HL-60/S4 treated with retinoic acid at 250 ng/mL for 4 days and 3 days (cell line): ENCODE data around the gene PTPRM.

Experiments used
- in situ Hi-C: fragments of 300-500 bp; cut with MboI; formaldehyde crosslinking; loops from 2 replicates; pipeline ENCODE4 v1.7.0; 2022; ENCODE audit warnings: low sequenced_read_pairs

PTPRM gene

GRCh38 chr18:7749510-7749981 is 182.4 kb downstream of the PTPRM start:
- in situ Hi-C loops, result no loop called here

- in situ Hi-C loops, result no loop called here
These were observed 183.1 kb downstream of the PTPRM start for GRCh38 chr18:7750095-7750663.

GRCh38 chr18:7750966-7751365 is 183.8 kb downstream of the PTPRM start:
- in situ Hi-C loops, result no loop called here

GRCh38 chr18:7754258-7754657 is 187.1 kb downstream of the PTPRM start:
- in situ Hi-C loops, result no loop called here

- in situ Hi-C loops, result no loop called here
These were observed 187.6 kb downstream of the PTPRM start for GRCh38 chr18:7754725-7755181.

GRCh38 chr18:7755753-7756475 is 188.8 kb downstream of the PTPRM start:
- in situ Hi-C loops, result no loop called here

- in situ Hi-C loops, result no loop called here
These were observed 190.1 kb downstream of the PTPRM start for GRCh38 chr18:7757175-7757574.

- in situ Hi-C loops, result no loop called here
These were observed 191.6 kb downstream of the PTPRM start for GRCh38 chr18:7758764-7759163.

GRCh38 chr18:7760967-7761948 is 194.1 kb downstream of the PTPRM start:
- in situ Hi-C loops, result no loop called here

GRCh38 chr18:7764405-7764804 is 197.3 kb downstream of the PTPRM start:
- in situ Hi-C loops, result no loop called here

- in situ Hi-C loops, result no loop called here
These were observed 199.2 kb downstream of the PTPRM start for GRCh38 chr18:7766346-7766745.

- in situ Hi-C loops, result no loop called here
These were observed 199.7 kb downstream of the PTPRM start for GRCh38 chr18:7766817-7767216.

GRCh38 chr18:7770908-7771307 is 203.8 kb downstream of the PTPRM start:
- in situ Hi-C loops, result no loop called here

- in situ Hi-C loops, result no loop called here
These were observed 205.4 kb downstream of the PTPRM start for GRCh38 chr18:7772510-7772888.

- in situ Hi-C loops, result no loop called here
These were observed 205.8 kb downstream of the PTPRM start for GRCh38 chr18:7772951-7773350.

- in situ Hi-C loops, result no loop called here
These were observed 208.0 kb downstream of the PTPRM start for GRCh38 chr18:7775128-7775527.

- in situ Hi-C loops, result no loop called here
These were observed 208.7 kb downstream of the PTPRM start for GRCh38 chr18:7775843-7776242.

- in situ Hi-C loops, result no loop called here
These were observed 211.1 kb downstream of the PTPRM start for GRCh38 chr18:7778181-7778580.

- in situ Hi-C loops, result no loop called here
These were observed 212.1 kb downstream of the PTPRM start for GRCh38 chr18:7779211-7779610.

- in situ Hi-C loops, result no loop called here
These were observed 217.1 kb downstream of the PTPRM start for GRCh38 chr18:7784171-7784570.

GRCh38 chr18:7786569-7786968 is 219.5 kb downstream of the PTPRM start:
- in situ Hi-C loops, result no loop called here
